CD4-positive, alpha-beta T cell (primary cell): Measurements from ENCODE around the gene ZNF784. TPM values are rescaled to one million over a fixed set of nuclear protein-coding genes. Genes with fewer than 3 reads are reported as not detected.

ENCODE experiments used
- ATAC-seq: fragments of 200-7000 bp; cut with Tn5 transposase; one replicate; pipeline ENCODE4 v1.10.0; 2022; ENCODE audit warnings: mild to moderate bottlenecking; ENCODE audit not compliant: poor library complexity
- CTCF ChIA-PET: fragments of 350-600 bp; sonication (Branson Sonifier 250); formaldehyde crosslinking; loops from one replicate; lab custom pipeline; 2021; ENCODE audit warnings: antibody characterized with exemption, inconsistent platforms; lab: Charles Lee
- POLR2A ChIA-PET: fragments of 350-600 bp; sonication (Branson Sonifier 250); formaldehyde crosslinking; loops from one replicate; lab custom pipeline; 2021; ENCODE audit warnings: antibody characterized with exemption, inconsistent platforms; lab: Charles Lee
- DNase-seq, 14 experiments: peaks; one replicate each; pipeline ENCODE4 v3.0.0-alpha.2; 2013 to 2020; ENCODE audit warnings: mixed read lengths in 2 of 14
- H3K27ac ChIP-seq, 2 donors: one replicate each; pipeline versions ENCODE4 v1.5.1 to v1.7.0; 2013; ENCODE audit warnings: low read length in 2 of 2, low read depth in 1 of 2, mild to moderate bottlenecking in 1 of 2
- H3K27me3 ChIP-seq, 2 experiments: 1 replicate in 1 of 2; 2 replicates in 1 of 2; pipeline versions ENCODE4 v1.6.1 to v1.7.0; 2013; ENCODE audit warnings: low read length in 2 of 2, control low read depth in 1 of 2, mild to moderate bottlenecking in 1 of 2, moderate library complexity in 1 of 2; ENCODE audit not compliant: insufficient read depth in 2 of 2, control insufficient read depth in 1 of 2
- H3K36me3 ChIP-seq: one replicate; pipeline ENCODE4 v1.6.1; 2013; ENCODE audit warnings: low read length, control low read depth; ENCODE audit not compliant: insufficient read depth
- H3K4me1 ChIP-seq: one replicate; pipeline ENCODE4 v1.6.1; 2013; ENCODE audit warnings: low read length, control low read depth; ENCODE audit not compliant: insufficient read depth
- H3K4me3 ChIP-seq: one replicate; pipeline ENCODE4 v1.5.1; 2013; ENCODE audit warnings: mild to moderate bottlenecking, low read length, moderate library complexity
- H3K9me3 ChIP-seq, 2 experiments: 1 replicate in 1 of 2; 2 replicates in 1 of 2; pipeline versions ENCODE4 v1.6.1 to v1.7.0; 2013; ENCODE audit warnings: low read length in 2 of 2, mild to moderate bottlenecking in 2 of 2, control low read depth in 1 of 2, moderate library complexity in 1 of 2; ENCODE audit not compliant: control insufficient read depth in 1 of 2, insufficient read depth in 1 of 2
- H3K27ac Mint-ChIP-seq: one replicate; pipeline ENCODE4 v1.8.0; 2020; ENCODE audit warnings: mixed read lengths
- H3K27me3 Mint-ChIP-seq: one replicate; pipeline ENCODE4 v1.8.0; 2021; ENCODE audit warnings: mixed read lengths
- H3K36me3 Mint-ChIP-seq: one replicate; pipeline ENCODE4 v1.8.0; 2021; ENCODE audit warnings: low read depth, mixed read lengths
- H3K4me1 Mint-ChIP-seq: one replicate; pipeline ENCODE4 v1.8.0; 2021; ENCODE audit warnings: low read depth, mixed read lengths
- H3K4me3 Mint-ChIP-seq: one replicate; pipeline ENCODE4 v1.8.0; 2020; ENCODE audit warnings: mild to moderate bottlenecking, mixed read lengths
- H3K9me3 Mint-ChIP-seq: one replicate; pipeline ENCODE4 v1.8.0; 2020; ENCODE audit warnings: mixed read lengths
- intact Hi-C, 2 experiments: fragments of 100-400 bp; cut with DNase I in 1 of 2; cut with micrococcal nuclease in 1 of 2; formaldehyde crosslinking; loops; one replicate each; pipeline versions ENCODE4 v1.15.1 to v1.9.0; 2023 to 2025; cut with DNase I, micrococcal nuclease
- total RNA-seq, 174 experiments: library from RNA in 2 of 174; stranded (reverse) in 2 of 174; gene quantifications; one replicate each; pipeline ENCODE4 v1.2.3 and lab custom pipeline; 2021 to 2026
- TF ChIP-seq, protein P1 (sequence below): fragments of 200-600 bp; IDR thresholded peaks from one replicate; pipeline ENCODE4 v1.8.0; 2022; ENCODE audit warnings: antibody characterized with exemption, mild to moderate bottlenecking

Gene ZNF784
- total RNA-seq, 2 experiments from 2014 or later, result 11.2 to 11.8 TPM

DNA sequence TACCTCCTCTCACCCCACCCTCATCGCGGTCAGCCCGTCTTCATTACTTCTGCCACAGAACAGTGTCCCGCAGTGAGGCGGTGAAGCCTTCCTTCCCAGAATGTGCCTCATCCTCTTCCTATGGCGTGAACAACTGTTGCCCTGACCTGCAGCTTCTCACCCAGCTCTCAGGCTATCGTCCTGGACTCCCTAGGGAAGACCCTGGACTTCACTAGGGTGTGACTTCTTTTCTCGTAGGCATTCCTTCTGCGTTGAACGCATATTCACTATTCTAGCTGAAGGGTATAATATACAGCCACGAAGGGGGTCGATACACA is 17.9 kb downstream of the ZNF784 start:
- peaks cover 59% of the 10 kb centered on the region for H3K36me3 Mint-ChIP-seq
- no peak for ATAC-seq
- H3K9me3 ChIP-seq, result no peaks in the 10 kb centered on the region
- TF ChIP-seq, protein P1, sequence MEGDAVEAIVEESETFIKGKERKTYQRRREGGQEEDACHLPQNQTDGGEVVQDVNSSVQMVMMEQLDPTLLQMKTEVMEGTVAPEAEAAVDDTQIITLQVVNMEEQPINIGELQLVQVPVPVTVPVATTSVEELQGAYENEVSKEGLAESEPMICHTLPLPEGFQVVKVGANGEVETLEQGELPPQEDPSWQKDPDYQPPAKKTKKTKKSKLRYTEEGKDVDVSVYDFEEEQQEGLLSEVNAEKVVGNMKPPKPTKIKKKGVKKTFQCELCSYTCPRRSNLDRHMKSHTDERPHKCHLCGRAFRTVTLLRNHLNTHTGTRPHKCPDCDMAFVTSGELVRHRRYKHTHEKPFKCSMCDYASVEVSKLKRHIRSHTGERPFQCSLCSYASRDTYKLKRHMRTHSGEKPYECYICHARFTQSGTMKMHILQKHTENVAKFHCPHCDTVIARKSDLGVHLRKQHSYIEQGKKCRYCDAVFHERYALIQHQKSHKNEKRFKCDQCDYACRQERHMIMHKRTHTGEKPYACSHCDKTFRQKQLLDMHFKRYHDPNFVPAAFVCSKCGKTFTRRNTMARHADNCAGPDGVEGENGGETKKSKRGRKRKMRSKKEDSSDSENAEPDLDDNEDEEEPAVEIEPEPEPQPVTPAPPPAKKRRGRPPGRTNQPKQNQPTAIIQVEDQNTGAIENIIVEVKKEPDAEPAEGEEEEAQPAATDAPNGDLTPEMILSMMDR, result no peak
- no peaks in the 10 kb centered on the region for H3K27me3 Mint-ChIP-seq
- H3K4me1 ChIP-seq, result peaks cover 40% of the 10 kb centered on the region
- no peaks in the 10 kb centered on the region for H3K27me3 ChIP-seq
- CTCF ChIA-PET, result interaction anchor here (0.6 to 4.2 kb wide), 18 partner anchors 9 to 465 kb away, joined by 3 to 60 read pairs (median 4); partner anchors contain the start of genes CCDC106, ISOC2, ZNF579 and ZNF628
- no peak for DNase-seq
- H3K27ac ChIP-seq, result peak overlapping the region; percentile 84 to 92
- H3K27ac Mint-ChIP-seq, result peak overlapping the region; percentile 84
- POLR2A ChIA-PET, result interaction anchor here (0.7 to 2.7 kb wide), 13 partner anchors 11 to 145 kb away, joined by 3 to 50 read pairs (median 5); partner anchors contain the start of genes U2AF2, ZNF579, ZNF581 and ZNF784
- H3K9me3 Mint-ChIP-seq, result no peaks in the 10 kb centered on the region
- H3K4me3 Mint-ChIP-seq, result peak overlapping the region; percentile 96
- H3K4me1 Mint-ChIP-seq, result peaks cover 58% of the 10 kb centered on the region
- peaks cover 16% of the 10 kb centered on the region for H3K36me3 ChIP-seq
- intact Hi-C loops, result loop anchor here (1.0 to 10.0 kb wide), 6 partner anchors 20 to 488 kb away; partner anchors contain the start of genes PPP6R1 (in 1 of the 2) and UBE2S (in 1 of the 2)
- H3K4me3 ChIP-seq, result peak overlapping the region; percentile 86

DNA sequence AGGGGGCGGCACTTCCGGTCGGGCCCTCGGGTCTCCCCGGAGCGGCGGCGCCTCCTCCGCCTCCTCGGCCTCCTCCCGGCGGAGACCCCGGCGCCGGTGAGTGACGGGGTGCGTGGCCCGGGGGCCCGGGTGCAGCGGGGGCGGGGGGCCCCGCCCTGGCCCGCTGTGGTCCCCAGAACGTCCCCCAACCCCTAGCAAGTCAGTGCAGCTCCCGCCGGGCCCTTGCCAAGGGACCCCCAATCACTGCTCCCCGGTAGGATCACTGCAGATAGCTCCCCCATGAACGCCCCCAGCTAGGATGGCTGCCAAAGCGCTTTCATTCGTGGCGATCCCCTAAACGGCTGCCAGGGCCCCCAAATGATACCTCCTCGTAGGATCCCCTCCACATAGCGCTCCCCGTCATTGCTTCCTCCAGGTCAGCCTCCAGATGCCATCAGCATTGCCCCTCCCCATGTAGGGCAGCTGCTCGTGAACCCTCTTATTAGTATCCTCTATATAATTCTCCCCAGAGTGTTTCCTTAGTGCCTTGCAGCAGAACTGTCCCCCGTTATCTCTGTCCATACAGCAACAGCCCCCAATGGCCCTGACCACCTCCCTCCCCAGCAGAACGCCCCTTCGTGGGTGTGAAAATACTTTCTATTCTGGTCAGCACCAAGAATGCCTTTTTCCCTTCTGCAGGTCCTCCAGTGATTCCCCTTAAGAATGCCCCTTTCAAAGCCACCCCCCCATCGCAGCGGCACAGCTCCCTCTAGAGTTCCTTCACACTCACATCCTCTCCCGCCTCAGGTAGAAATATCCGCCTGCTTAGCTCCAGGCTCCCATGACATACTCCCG is 18.5 kb downstream of the ZNF784 start, which contains the start of gene ZNF865:
ZNF865 (plus strand) TSS at position 11 of the 834 bp plus-strand sequence. CDS start 7,972 bp downstream, outside the sequence.
- CTCF ChIA-PET, result interaction anchor here (0.6 to 4.2 kb wide), 18 partner anchors 8 to 465 kb away, joined by 3 to 60 read pairs (median 4); partner anchors contain the start of genes CCDC106, ISOC2, ZNF579 and ZNF628
- TF ChIP-seq, protein P1, result peak; percentile 73
- ATAC-seq (peak; percentile 47), DNase-seq (peak; percentile 52 to 88 (median 59))
- Mint-ChIP-seq H3K9me3 (no peaks in the 10 kb centered on the region), H3K27ac (peak within 1 kb of the TSS; percentile 84), H3K36me3 (peaks cover 57% of the 10 kb centered on the region), H3K4me3 (peak within 1 kb of the TSS; percentile 96), H3K4me1 (peaks cover 60% of the 10 kb centered on the region), H3K27me3 (no peaks in the 10 kb centered on the region)
- Histone ChIP-seq H3K4me3 (peak within 1 kb of the TSS; percentile 86), H3K9me3 (no peaks in the 10 kb centered on the region), H3K27ac (peak within 1 kb of the TSS; percentile 85 to 92), H3K4me1 (peaks cover 41% of the 10 kb centered on the region), H3K27me3 (no peaks in the 10 kb centered on the region), H3K36me3 (peaks cover 16% of the 10 kb centered on the region)
- intact Hi-C loops, result loop anchor here (1.0 to 10.0 kb wide), 8 partner anchors 17 to 487 kb away; partner anchors contain the start of genes PPP6R1 (in 1 of the 2), UBE2S (in 1 of the 2) and ZNF784 (in 1 of the 2)
- POLR2A ChIA-PET, result interaction anchor here (0.7 to 2.7 kb wide), 14 partner anchors 10 to 267 kb away, joined by 3 to 50 read pairs (median 5); partner anchors contain the start of genes U2AF2, ZNF579, ZNF581 and ZNF784

DNA sequence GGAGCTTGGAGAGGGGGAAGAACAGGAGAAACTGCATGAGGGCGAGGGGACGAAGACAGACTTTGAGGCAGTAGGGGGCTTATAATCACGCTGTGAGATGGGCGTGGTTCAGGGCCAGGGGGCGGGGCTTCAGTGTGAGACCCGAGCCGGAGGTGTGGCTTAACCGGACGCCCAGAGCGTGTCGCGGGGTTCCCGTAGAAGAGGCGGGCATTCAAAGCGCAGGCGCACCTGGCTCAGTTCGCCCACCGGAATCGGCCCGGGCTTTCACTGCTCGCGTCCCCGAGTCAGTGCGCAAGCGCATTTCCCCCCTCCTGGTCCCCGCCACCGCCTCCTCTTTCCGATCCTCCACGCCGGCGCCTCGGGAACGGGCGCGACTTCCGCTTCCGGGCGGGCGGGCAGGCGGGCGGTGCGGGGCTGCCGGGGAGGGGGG is 19.1 kb downstream of the ZNF784 start:
- POLR2A ChIA-PET, result interaction anchor here (0.8 to 2.7 kb wide), 13 partner anchors 10 to 266 kb away, joined by 3 to 50 read pairs (median 8); partner anchors contain the start of genes U2AF2, ZNF579, ZNF581 and ZNF784

More for the DNA sequence above, 19.1 kb downstream of the ZNF784 start:
- ATAC-seq (peak; percentile 78), DNase-seq (peak; percentile 93 to 99 (median 98))
- Histone ChIP-seq H3K36me3 (peaks cover 10% of the 10 kb centered on the region), H3K4me1 (peaks cover 45% of the 10 kb centered on the region), H3K9me3 (no peaks in the 10 kb centered on the region), H3K4me3 (peak overlapping the region; percentile 64), H3K27me3 (no peaks in the 10 kb centered on the region), H3K27ac (peak overlapping the region; percentile 85 to 92)
- Mint-ChIP-seq H3K4me1 (peaks cover 54% of the 10 kb centered on the region), H3K27ac (peak overlapping the region; percentile 84), H3K27me3 (no peaks in the 10 kb centered on the region), H3K4me3 (peak overlapping the region; percentile 86), H3K9me3 (no peaks in the 10 kb centered on the region), H3K36me3 (peaks cover 51% of the 10 kb centered on the region)
- CTCF ChIA-PET, result interaction anchor here (1.3 to 4.2 kb wide), 13 partner anchors 14 to 144 kb away, joined by 4 to 60 read pairs (median 8); partner anchors contain the start of genes CCDC106, ISOC2, ZNF628 and ZNF784
- intact Hi-C loops, result loop anchor here (1.0 to 10.0 kb wide), 5 partner anchors 18 to 350 kb away; partner anchors contain the start of genes PPP6R1 (in 1 of the 2), UBE2S (in 1 of the 2) and ZNF784 (in 1 of the 2)
- TF ChIP-seq, protein P1, result no peak
